Mammary microvascular endothelial cell (primary cell): ENCODE results near the gene GET3. TPM values are rescaled to one million over a fixed set of nuclear protein-coding genes. Genes with fewer than 3 reads are reported as not detected.

Experiments
- total RNA-seq: library from RNA; depleted of rRNA; stranded (reverse); fragments of >200 nt; gene quantifications from 2 replicates; pipeline ENCODE4 v1.2.3, GENCODE V29; 2015

GET3 gene
- total RNA-seq = 101 and 128 TPM in 2 replicates

DNA sequence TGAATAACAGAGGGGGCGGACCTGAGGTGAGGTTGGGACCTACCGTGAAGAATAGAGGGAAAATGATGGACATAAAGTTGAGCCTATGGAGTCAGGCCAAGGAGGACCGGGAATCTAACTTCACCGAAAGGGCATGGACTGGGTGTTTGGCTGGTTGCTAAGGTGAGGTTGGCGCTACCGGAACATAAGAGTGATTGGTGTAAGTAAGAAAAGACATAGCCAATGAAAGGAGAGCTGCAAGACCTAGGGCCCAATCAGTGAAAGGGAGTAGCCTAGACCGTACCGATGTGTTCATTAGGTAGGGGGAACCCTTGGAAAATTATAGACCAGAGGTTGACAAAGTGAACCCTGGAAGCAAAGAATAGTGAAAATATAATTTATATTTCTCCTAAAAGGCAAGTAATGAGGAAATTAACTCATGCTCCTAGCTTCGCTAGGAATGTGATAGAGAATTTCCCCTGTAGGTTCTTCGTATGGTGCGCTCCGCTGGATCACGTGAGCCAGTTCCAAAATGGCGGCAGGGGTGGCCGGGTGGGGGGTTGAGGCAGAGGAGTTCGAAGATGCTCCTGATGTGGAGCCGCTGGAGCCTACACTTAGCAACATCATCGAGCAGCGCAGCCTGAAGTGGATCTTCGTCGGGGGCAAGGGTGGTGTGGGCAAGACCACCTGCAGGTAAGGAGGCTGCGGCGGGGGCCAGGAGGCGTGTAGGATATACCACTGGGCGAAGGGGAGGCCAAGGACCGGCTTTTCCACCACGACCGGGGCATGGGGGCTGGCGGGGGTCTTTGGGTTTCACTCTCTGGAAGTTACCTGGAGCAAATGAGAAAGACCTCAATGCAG is at the start of gene GET3:
Gene GET3, plus strand, starts transcription at position 503 of the 840 bp plus-strand sequence. Its CDS starts 9 bp downstream, at position 512.

GRCh38 chr19:12696366-12697335 is 40.6 kb upstream of the GET3 start, which contains the start of gene FBXW9:
FBXW9 (minus strand) TSS chr19:12696631; CDS start chr19:12696581, 50 bp downstream.

DNA sequence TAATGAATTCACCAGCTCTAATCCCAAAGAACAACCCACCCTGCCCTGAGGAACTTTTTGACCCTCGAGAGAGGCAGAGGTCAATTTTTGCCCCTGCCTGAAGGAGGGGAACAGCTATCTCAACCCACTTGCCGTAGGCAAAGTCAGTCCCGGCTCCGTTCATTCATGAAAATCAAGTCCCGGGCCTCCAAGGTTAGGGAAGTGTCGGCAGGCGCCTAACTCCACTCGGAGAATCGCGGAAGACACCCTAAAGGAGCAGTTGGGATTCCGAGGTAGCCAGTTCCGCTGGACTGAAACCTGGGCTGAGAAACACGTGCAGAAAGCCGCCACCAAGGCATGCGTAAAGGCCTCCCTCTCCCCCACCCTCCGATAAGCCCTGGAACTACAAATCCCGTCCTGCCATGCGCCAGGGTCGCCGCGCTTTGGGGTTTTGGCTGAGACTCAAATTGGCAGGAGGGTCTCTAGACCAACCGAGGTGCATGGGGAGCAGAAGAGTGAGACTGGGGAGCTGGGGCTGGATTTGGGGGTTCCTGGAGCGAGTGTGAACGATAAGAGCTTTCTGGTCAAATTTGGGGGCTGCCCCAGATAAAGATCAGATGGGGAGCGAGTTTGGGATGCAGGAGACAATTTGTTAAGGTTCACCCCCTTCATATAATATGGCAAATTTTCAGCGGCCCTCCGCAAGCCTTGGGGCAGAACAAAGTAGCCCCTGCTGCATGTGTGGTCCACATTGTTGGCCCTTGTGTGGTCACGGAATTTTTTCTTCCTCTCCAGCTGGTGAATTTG is 13.5 kb upstream of the GET3 start, which contains the start of gene TNPO2:
Gene TNPO2, minus strand, starts transcription at position 292 of the 786 bp plus-strand sequence. CDS start 2,955 bp downstream, outside the sequence.

DNA sequence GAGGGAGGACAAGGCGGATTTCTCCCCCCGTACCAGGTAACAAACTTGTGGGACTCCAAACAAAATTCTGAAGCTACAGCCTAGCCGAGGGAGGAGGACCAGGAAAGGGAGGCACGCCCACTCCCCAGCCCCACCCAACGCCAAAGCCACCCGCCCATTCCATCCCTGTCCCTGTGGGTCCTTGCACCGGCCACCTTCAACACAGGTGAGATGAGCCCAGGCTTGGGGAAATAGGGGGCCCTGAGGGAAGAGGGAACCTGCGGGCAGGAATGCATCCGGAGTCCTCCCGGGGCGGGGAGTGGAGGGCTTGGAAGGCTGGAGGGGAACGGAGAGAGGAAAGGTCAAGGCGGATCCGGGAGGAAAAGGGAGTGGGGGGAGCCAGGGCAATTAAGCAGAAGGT is 14.3 kb downstream of the GET3 start, which contains the start of gene BEST2:
Gene BEST2, plus strand, starts transcription at position 157 of the 400 bp plus-strand sequence. CDS start 802 bp downstream, outside the sequence.

DNA sequence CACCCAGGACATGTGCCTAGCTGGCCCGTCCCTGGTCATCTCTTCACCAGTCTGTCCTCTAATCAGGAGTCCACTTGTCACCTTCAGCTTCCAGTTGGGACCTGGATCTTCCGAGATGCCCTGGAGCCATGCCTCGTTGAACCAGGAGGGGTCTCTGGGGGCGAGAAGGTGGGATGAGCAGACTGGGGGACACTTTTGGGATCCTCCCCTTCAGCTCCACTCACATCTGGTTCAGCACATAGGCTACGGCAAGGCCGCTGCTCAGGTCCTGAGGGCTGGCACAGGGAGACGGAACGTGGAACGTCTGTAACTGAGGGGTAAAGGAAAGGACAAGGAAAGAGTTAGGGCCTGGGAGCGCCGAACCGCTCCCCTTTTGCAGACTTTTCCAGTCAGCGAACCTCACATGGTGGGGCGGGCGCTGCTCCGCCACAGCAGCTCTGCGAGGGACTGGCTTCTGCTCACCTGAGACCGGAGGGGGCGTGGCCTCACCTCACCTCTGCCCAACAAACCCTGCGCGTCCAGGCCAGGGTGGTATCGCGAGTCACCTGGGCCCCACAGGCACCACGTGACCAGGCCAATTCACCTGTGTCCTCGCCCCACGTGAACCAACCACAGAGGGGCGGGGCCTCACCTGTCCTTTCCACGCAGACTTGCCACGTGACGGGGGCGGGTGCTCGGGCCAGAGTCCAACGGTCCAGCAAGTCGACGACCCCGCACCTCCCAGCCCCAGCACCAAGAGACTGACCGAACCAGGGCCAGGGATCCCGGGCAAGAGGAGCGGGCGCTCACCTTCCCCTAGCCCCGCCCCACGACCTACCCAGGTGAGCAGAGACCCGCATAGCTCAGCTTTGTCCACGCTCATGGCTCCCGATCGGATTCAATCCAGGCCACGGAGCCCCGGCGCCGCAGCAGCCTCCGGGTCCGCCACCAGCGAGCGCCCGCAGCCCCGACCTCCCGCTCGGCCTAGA is 37.6 kb downstream of the GET3 start, which contains the start of gene HOOK2:
Gene HOOK2, minus strand, starts transcription at position 965 of the 968 bp plus-strand sequence. Its CDS starts 103 bp downstream, at position 862.

GRCh38 chr19:12791345-12792050 is 54.2 kb downstream of the GET3 start, which contains the start of gene JUNB:
JUNB (plus strand) TSS chr19:12791486; CDS start chr19:12791772, 286 bp downstream.

Other genes with a start within 250 kb of the GET3 start
- gene ZNF564, start 186.0 kb upstream of the GET3 start, total RNA-seq = 3.8 and 4.0 TPM in 2 replicates
- gene ZNF490, start 126.7 kb upstream of the GET3 start, total RNA-seq = 4.5 and 8.0 TPM in 2 replicates
- gene ZNF791, start 126.6 kb upstream of the GET3 start, total RNA-seq = 9.2 and 17.8 TPM in 2 replicates
- 54.9 and 120 TPM in 2 replicates for gene MAN2B1, start 70.8 kb upstream of the GET3 start, total RNA-seq
- gene WDR83, start 70.7 kb upstream of the GET3 start, total RNA-seq = 8.2 and 15.2 TPM in 2 replicates
- 75.2 and 80.9 TPM in 2 replicates for gene DHPS, start 55.6 kb upstream of the GET3 start, total RNA-seq
- not detected in 2 replicates for gene GNG14, start 49.5 kb upstream of the GET3 start, total RNA-seq
- 11.2 and 12.2 TPM in 2 replicates for gene FBXW9, start 40.9 kb upstream of the GET3 start, total RNA-seq
- 15.9 and 22.0 TPM in 2 replicates for gene TNPO2, start 13.6 kb upstream of the GET3 start, total RNA-seq
- 357 and 460 TPM in 2 replicates for gene TRIR, start 2.8 kb upstream of the GET3 start, total RNA-seq
- not detected in 2 replicates for gene BEST2, start 14.3 kb downstream of the GET3 start, total RNA-seq
- 7.1 and 9.2 TPM in 2 replicates for gene HOOK2, start 38.1 kb downstream of the GET3 start, total RNA-seq
- 64.7 and 67.1 TPM in 2 replicates for gene JUNB, start 54.0 kb downstream of the GET3 start, total RNA-seq
- gene PRDX2, start 64.3 kb downstream of the GET3 start, total RNA-seq = 201 and 211 TPM in 2 replicates
- not detected in 2 replicates for gene THSD8, start 64.6 kb downstream of the GET3 start, total RNA-seq
- 36.4 and 46.4 TPM in 2 replicates for gene RNASEH2A, start 69.1 kb downstream of the GET3 start, total RNA-seq
- gene RTBDN, start 97.1 kb downstream of the GET3 start, total RNA-seq = not detected in 2 replicates
- 2.6 TPM in 1 of 2 replicates, not detected in the other for gene MAST1, start 101.0 kb downstream of the GET3 start, total RNA-seq
- gene DNASE2, start 144.0 kb downstream of the GET3 start, total RNA-seq = 36.9 and 41.3 TPM in 2 replicates
- not detected in 2 replicates for gene KLF1, start 149.7 kb downstream of the GET3 start, total RNA-seq
- gene GCDH, start 153.7 kb downstream of the GET3 start, total RNA-seq = 32.0 and 42.9 TPM in 2 replicates
- 0.13 and 0.64 TPM in 2 replicates for gene SYCE2, start 181.8 kb downstream of the GET3 start, total RNA-seq
- gene FARSA, start 196.2 kb downstream of the GET3 start, total RNA-seq = 91.5 and 95.4 TPM in 2 replicates
- 1,347 and 1,380 TPM in 2 replicates for gene CALR, start 201.1 kb downstream of the GET3 start, total RNA-seq
- gene RAD23A, start 208.4 kb downstream of the GET3 start, total RNA-seq = 151 and 158 TPM in 2 replicates
- 70.1 and 88.1 TPM in 2 replicates for gene GADD45GIP1, start 219.7 kb downstream of the GET3 start, total RNA-seq
- gene DAND5, start 232.1 kb downstream of the GET3 start, total RNA-seq = 0.07 TPM in 1 of 2 replicates, not detected in the other